Activated T-helper 1 cell treated with Interleukin-2 at 50 U/mL for 16 hours (primary cell): ENCODE data around the gene COL5A1.

ENCODE experiments used
- DNase-seq: peaks from one replicate; pipeline ENCODE4 v3.0.0-alpha.2; 2020; ENCODE audit warnings: low read depth

Gene COL5A1

DNA sequence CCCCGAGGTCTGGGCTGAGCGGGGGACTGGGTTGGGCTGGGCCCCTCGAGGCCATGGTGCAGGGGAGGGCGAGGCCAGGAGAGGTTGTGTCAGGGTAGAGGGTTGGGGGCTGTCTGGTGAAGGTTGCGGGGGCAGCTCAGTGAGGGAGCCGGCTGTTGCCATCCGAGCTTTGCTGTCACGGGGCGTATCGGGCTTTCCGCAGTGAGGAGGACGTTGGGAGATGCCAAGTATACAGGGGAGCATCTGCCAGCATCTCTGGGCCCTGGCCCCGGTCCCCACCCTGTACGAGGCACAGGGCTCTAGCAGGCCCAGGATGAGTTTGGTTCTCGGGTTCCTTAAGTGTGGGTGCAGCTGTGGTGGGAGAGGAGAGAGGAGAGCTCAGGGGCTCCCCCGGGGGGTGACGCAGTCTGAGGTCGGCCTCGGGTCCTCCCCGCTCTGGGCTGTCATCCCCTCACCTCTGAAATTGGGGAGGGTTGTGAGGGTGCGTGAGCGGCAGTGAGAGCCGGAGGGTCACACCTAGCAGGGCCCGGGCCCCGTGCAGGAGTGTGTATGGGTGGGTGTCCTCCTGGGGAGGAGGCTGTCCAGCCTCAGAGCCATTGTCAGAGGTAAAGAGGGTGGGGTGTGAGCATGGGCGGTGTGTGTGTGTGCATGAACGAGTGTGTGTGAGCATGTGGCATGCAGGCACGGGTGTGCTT is 87.3 kb downstream of the COL5A1 start:
- DNase-seq = no peak

DNA sequence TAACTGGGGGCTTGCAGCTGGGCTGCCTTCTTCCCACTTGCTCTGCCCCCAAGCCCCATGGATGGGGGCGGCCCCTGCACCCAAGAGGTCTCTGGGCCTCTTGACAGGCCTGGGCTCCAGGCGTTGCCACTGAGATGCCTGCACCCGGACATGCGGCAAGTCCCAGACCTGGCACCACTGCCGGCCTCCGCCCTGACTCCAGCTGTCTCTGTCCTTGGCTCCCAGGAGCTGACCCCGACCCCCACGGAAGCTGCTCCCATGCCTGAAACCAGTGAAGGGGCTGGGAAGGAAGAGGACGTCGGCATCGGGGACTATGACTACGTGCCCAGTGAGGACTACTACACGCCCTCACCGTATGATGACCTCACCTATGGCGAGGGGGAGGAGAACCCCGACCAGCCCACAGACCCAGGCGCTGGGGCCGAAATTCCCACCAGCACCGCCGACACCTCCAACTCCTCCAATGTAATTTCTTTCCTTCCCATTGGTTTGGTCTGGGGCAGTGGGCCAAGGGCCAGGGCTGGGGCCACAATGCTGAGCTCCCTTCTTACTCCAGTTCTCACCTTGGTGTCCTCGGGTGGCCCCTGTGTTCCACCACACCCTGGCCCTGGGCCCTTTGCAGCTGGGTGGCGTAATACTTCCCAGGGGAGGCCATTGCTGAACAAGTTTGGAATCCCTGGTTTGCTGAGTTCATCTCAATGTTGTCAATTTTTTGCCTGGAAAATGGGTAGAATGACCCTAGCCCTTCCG is 88.6 kb downstream of the COL5A1 start:
- DNase-seq = no peak

DNA sequence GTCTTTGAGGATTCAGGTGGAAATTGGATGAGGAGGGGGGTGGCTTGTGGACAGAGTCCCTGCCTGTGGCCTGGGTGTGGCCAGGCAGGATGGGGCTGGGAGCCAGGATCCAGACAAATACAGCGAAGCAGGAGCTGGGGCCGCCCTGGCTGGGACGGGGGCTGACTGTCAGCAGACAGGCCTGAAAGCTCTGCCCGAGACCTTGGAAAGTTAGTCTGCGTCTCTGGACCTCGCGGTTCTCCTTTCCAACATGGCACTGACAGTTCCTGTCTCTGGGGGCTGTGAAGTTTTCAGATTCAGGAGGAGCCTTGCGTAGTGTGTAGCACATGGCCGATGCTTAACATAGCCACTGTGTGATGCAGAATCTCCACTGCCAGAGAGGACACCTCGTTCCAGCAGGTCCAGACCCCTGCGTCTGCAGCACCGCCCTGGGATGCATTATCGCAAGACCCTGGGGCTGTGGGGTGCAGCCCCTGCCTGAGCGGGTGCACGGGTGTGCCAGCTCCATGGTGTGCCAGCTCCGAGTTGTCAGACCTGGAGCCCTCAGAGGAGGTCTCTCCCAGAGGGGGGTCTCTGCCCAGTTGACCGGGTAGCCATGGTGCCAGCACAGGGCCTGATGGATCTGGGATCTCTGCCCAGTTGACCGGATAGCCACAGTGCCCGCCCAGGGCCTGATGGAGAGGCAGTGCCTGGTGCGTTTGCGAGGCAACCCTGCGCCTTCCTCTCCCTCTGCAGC is 89.3 kb downstream of the COL5A1 start:
- no peak for DNase-seq

DNA sequence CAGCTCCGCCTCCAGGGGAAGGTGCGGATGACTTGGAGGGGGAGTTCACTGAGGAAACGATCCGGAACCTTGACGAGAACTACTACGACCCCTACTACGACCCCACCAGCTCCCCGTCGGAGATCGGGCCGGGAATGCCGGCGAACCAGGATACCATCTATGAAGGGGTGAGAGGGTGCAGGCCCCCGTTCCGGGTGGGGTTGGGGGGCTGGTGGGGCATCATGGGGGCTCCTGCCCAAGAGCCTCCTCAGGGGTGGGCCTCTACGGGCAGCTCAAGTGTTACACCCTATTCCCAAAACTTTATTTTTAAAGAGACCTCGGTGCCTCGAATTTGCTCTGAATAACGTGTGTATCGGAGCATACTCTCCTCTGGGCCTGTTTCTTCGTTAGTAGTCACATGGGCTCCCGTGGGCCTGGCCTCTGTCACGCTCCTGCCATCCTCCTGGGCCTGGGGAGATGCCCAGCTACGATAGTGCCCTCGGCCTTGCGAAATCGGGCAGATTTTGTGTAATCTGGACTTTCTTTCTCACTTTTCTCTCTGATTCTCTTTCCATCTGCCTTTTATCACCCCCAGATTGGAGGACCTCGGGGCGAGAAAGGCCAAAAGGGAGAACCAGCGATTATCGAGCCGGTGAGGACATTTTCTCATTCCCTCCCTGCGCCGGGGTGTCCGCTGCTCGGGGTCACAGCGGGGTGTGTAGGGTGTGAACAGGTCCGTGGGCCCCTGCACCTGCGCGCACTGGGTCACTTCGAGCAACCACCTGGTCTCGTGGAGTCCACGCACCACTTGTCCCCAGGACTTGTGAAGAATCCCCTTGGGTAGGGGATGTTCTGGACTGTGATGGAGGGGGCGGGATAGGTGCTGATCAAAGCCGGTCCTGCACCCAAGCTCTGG is 90.1 kb downstream of the COL5A1 start:
- no peak for DNase-seq

DNA sequence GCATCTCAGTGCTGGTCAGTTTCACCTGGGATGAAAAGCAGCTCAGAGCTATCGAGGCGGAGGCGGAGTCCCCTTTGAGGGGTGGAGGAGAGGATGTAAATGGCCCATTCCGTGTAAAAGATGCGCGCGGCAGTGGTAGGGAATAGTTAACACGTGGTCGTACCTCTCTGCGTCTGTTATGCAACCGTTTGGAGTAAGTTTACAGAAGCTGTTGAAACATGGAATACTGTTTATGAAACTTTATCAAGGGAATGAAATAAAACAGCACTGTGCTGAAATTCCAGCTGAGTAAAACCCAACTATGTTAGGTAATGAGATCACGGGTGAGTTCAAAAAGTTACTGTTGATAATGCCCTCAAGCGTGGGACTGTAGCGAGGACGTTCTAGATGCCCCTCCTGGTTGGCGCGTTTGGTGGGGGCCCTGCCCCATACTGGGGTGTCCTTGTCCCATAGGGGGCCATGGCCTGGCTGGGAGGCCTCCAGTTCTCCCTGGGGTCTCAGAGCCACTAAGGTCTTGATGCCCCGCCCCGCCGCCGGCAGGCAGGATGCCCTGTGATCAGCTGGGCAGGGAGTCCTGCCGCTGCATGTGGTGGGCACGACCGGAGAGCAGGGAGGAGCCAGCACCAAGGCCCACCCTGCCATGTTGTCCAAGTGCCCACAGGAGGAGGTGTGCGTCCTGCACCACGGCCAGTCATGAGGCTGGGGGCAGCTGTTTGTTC is 90.9 kb downstream of the COL5A1 start:
- no peak for DNase-seq

DNA sequence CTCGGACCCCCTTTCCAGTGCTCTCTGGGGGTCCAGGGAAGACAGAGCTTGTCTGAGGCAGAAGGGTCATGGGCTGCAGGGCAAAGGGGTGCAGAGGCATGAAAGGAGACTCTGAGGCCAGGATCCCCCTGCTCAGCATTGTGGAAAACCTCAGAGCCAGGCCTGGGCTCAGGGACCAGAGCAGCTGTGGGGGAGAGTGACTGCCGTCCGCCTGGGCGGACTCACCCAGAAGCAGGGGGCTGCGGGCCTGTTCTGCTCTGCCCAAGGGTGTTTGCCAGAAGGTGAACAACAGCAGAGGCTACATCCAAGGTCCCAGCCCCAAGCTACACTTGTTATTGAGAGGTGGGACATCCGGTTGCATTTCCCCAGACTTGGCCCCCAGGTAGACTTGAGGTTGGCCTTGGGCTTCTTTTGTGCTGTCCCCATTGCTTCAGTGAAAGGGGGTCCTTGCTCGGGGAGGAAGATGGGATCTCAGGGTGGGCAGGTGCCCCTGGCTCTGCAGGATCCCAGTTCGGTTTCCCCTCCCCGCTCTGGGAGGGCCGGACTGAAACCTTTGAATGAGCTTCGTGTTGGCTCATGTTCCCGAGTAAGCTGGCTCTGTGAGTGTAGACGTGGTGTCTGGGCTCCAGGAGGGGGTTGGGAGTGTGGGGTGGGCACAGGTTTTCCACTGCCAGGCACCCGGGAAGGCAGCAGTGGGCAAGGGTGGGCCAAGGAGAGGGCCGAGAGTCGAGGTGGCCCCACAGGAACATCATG is 92.1 kb downstream of the COL5A1 start:
- no peak for DNase-seq

DNA sequence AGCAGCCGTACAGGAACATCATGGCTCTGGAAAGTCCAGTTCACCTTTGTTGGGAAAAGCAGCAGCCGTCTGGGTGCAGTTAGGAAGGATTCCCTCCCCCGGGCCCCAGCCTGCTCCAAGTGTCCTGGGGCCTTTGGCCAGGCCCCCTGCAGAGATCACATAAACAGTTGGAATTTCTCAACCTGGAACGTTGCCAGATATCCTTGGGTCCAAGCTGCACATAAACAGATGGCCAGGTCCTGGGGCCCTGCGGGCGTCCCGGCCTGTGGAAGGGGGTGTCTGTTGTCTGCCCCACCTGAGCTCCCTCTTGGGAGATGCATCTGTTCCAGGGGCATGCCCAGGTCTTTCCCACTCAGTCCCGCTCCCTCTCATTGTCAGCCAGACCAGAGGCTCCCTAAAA is 92.7 kb downstream of the COL5A1 start:
- no peak for DNase-seq

DNA sequence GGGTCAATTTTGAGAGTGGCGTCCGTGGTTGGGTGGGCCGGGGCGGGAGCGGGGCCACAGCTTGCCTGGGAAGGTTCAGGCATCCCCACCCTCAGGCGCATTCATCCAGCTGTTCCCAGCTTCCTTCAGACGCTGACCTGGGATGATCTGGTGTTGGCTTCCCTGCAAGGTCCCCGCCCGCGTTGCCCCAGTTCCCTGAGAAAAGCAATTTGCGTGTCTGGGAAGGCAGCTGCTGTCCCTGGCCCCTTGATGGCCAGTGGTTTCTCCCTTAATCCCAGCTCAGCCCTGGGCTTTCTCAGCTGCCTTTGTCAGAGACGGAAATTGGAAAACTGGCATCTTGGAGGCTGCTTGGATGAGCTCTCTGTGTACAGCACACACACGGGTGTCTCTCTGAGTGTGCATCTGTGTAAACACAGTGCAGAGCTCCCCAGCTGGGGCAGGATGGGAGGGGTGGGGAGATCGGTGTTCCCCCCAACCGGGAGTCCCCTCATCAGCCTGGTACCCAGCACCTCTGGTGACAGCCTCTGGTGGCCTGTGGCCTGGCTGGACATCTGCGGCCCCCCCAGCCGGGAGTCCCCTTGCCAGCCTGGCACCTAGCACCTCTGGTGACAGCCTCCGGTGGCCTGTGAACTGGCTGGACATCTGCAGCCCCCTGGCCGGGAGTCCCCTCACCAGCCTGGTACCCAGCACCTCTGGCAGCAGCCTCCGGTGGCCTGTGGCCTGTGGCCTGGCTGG is 94.0 kb downstream of the COL5A1 start:
- no peak for DNase-seq

DNA sequence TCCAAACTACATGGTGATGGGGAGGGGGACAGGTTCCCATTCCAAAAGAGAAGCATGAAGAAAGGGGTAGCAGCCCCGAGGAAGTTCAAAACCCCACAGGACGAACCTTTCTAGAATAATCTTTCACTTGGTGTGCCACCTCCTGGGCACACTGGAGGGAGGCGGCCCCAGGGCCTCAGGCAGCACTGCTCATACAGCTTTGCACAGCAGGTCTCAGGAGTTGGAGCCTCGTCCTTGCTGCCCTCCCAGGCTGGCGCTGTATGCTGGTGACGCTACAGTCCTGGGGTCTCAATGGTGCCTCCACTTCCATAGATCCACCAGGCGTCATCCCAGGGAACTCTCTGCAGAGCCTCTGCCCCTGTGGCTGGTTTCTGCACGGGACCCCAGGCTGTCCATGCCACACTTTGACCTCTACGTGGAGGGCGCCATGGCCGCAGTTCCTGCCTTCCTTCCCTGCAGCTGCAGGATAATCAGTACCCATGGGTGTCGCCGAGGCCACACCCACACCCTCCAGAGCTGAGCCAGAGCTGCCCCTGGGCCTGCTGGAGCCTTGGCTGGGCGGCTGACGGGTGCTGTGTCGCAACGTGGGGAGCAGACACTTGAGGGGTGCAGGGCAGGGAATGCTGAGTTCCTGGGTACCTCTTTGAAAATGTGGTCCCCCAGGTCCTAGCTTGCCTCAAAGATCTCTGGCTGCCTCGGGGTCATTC is 95.3 kb downstream of the COL5A1 start:
- no peak for DNase-seq

DNA sequence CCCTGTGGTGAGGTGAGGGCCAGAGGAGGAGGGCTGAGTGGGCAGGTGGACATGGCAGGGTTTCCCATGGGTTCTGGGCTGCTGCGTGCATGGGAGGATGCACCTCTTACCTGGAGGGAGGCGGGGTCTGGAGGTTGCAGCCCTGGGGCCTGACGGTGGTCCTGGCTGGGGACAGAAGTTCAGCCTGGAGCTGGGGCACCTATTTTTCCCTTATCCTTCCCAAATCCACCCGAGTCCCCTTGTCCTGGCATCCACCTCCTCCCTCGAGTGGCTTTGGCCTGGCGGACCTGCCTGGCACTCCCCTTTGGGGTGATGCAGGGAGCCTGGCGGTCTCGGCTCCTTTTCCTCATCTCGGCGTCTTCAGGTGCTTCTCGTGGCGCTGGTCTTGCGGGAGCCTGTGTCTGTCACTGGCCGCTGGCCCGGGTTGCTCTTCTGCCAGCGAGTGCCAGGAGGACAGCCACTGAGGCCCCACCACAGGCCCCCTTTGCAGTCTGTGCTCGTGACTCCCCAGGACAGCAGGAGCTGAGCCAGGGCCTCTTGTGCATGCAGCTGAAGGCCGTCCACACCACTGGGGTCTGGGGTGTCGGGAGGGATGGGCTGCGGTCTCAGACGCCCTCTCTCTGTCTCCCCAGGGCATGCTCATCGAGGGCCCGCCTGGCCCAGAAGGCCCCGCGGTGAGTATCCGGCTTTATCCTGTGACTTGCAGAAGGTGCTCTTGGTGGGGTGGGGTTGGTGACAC is 96.4 kb downstream of the COL5A1 start:
- DNase-seq = no peak

DNA sequence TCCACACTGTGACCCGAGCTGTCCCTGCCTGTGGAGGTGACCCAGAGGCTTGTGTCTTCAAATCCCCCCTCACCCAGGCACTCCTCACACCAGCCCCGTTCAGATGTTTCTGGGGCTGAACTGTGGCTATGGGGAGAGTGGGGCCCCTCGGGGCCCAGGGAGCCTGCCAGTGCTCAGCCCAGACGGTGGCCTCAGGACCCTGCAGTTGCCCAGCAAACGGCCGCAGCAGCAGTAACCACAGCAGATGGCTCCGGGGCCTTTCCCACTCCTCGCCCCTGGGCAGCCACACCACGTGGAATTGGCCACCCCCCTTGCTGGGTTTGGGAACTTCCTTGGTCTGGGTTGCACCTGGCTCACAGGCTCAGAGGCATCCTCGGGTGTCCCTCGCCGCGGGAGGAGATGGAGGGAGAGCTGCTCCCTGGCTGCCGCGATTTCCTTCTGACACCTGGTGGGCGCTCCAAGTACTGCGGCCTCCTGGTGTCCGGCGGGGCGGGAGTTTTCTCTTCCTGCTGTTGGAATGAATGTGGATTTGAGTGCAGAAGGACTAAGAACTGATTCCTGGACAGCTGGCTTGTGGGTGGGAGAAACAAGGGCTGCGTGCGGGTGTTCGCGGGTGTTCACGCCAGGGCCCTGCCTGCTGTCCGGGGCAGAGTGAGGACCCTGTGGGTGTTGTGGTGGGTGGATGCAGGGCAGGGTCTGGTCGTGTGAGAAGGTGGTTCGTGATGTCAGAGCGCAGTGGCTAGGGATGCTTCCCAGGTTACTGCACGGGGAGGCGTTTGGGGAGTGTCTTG is 97.5 kb downstream of the COL5A1 start:
- DNase-seq = no peak

DNA sequence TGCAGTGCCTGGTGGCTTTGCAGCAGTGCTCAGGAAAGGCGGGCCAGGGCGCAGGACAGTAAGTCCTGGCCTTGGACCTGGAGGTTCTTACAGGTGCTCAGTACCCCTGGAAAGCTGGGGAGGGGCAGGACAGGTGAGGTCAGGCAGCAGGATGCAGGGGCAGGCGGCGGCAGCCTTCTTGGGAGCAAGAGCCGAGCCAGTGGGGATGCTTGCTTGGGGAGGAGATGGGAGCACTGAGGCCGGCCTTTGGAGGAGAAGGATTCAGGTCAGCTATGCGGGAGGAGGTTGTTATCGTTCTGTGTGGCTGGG is 98.0 kb downstream of the COL5A1 start:
- no peak for DNase-seq

DNA sequence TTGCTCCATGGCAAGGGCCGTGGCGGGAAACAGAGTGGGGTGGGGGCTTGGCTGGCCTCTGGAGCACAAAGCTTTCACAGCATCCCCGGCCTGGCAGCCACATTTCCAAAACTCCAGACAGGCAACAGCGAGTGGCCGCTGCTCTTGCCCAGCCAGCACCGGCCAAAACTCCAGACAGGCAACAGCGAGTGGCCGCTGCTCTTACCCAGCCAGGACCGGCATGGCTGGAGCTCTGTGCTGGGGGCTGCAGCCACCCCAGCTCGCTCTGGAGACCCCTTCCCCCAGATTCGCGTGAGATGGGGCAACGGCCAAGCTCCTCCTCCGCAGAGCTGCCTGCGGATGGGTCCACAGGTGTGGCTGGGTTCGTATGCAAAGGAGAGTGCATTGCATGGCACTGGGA is 98.5 kb downstream of the COL5A1 start:
- no peak for DNase-seq

DNA sequence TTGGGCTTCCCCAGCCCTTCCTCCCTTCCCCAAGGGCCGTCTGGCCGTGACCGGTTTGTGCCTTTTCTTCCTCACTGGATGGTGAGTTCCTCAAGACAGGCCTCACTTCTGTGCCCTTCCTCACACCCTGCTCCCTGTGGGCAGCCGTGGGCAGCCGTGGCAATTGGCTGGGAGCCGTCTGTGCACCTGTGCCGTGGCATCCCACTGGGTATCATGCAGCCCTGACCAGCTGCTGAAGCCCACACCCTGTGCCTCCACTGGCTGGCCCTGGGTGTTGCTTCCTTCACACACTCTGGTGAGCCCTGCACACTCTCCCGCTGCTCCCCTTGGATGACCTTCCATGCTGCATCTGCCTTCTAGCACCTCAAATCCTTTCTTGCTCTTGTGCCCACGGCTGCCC is 100.2 kb downstream of the COL5A1 start:
- no peak for DNase-seq

DNA sequence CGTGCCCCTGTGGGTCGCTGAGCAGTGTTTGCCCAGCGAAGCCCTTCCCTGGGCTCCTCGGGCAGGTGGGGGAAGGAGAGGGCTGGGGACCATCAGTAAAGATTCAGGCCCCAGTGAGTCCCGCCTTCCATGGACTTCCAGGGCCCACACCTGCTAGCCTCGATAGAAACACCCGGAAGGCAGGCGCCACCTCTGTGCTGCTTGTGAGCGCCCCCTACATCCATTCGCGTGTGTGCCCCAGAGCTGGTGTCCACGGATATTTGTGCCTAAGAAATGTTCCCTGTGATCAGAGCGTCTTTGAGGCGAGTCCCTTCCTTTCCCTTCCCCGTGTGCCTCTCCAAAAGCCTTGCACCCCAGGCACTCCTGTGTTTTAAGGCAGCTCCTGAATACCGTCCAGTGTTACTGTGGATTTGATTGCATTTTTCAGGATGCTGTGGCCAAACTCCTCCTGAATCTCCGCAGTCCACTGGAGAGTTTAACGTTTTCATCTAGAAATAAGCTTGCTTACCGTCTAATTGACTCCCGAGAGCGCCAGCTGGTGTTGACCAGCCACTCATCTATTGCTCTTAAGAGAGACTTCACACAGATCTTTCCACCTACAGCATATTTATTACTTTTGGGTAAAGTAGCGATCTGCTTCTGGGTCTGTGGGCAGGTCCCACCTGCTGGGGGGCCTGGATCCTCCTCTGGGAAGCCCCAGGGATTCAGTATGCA is 101.4 kb downstream of the COL5A1 start:
- no peak for DNase-seq

DNA sequence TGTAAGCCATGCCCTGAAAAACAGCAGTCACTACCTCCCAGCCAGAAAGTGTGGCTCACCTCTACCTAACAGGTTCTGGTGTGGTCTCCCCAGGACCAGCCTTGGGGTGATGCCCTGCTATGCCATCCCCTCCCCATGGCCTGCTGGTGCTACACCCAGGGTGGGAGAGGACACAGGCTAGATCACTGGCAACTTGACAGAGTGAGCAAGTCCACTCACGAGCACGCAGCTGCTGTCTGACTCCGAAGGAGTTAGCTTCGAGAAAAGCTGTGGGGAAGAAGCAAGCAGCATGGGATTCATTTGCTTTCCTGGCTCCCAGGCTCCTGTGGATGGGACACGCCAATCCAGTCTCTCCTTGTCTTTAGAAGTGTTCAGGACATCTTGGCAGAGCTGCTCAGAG is 102.2 kb downstream of the COL5A1 start:
- no peak for DNase-seq
